HepG2 (cell line): Measurements from ENCODE around the gene SDCCAG8.

ENCODE experiments used
- HMGA1 ChIP-seq: sonication (generic); formaldehyde crosslinking; conservative IDR thresholded peaks from 2 replicates; pipeline ENCODE4 v1.4.0; 2020; ENCODE audit warnings: missing genetic modification reagents
- MYNN ChIP-seq: sonication (generic); formaldehyde crosslinking; IDR thresholded peaks from 2 replicates; pipeline ENCODE4 v1.4.0; 2020; ENCODE audit warnings: mild to moderate bottlenecking, low read depth, missing genetic modification reagents
- NR1H2 ChIP-seq: sonication (generic); formaldehyde crosslinking; IDR thresholded peaks from 2 replicates; pipeline ENCODE4 v1.8.1; 2022; ENCODE audit warnings: low read depth, missing genetic modification reagents, borderline replicate concordance
- POLR2A ChIP-seq, 2 experiments: IDR thresholded peaks; 2 replicates each; pipeline ENCODE4 v1.6.1; 2011; ENCODE audit warnings: low read depth in 2 of 2, low read length in 2 of 2, mild to moderate bottlenecking in 1 of 2, moderate library complexity in 1 of 2; ENCODE audit not compliant: insufficient read depth in 1 of 2
- SRF ChIP-seq: IDR thresholded peaks from 2 replicates; pipeline ENCODE4 v1.6.1; 2011; ENCODE audit warnings: mild to moderate bottlenecking, low read depth, low read length, moderate library complexity
- TF ChIP-seq, protein P1 (sequence below): sonication (generic); formaldehyde crosslinking; conservative IDR thresholded peaks from 2 replicates; pipeline ENCODE4 v1.4.0; 2020; ENCODE audit warnings: missing genetic modification reagents

- TF ChIP-seq HMGA1 (CRISPR knock-in tag) (no peak), POLR2A (IDR thresholded peaks at IDR 0.05; ENCODE audit: insufficient read depth in 1 of 2, low read depth in 2 of 2, low read length in 2 of 2) (no peak), SRF (no peak), MYNN (no peak), NR1H2 (CRISPR knock-in tag) (no peak)
- TF ChIP-seq, protein P1, sequence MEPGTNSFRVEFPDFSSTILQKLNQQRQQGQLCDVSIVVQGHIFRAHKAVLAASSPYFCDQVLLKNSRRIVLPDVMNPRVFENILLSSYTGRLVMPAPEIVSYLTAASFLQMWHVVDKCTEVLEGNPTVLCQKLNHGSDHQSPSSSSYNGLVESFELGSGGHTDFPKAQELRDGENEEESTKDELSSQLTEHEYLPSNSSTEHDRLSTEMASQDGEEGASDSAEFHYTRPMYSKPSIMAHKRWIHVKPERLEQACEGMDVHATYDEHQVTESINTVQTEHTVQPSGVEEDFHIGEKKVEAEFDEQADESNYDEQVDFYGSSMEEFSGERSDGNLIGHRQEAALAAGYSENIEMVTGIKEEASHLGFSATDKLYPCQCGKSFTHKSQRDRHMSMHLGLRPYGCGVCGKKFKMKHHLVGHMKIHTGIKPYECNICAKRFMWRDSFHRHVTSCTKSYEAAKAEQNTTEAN (CRISPR knock-in tag): no peak
Observed at GRCh38 chr1:243459059-243459458, 203.2 kb downstream of the SDCCAG8 start.
